Measurements from ENCODE around the gene PANX2. TPM values are rescaled to one million over a fixed set of nuclear protein-coding genes. Genes with fewer than 3 reads are reported as not detected.

PANX2 gene
- total and polyA plus RNA-seq, 2 experiments from 2014 or later, result 2.8 to 5.1 TPM

DNA sequence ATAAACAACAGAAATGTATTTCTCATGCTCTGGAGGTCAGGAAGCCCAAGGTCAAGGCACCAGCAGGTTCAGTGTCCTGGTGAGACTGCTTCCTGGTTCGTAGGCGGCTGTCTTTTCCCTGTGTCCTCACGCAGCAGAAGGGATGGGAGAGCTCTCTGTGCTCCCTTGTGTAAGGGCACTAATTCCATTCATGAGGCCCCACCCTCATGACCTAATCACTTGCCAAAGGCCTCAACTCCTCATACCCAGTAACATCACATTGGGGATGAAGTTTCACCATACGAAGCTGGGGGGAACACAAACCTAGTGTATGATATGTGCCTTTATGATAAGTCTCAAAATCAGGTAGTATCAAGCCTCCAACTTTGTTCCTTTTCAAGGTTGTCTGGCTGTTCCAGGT, 38.6 kb upstream of the PANX2 start:
- Histone ChIP-seq H4K20me1 (replicated peaks; ENCODE audit: insufficient read depth) (no peaks in the 10 kb centered on the region), H3K79me2 (replicated peaks; ENCODE audit: insufficient read depth) (no peaks in the 10 kb centered on the region), H3K4me1 (ENCODE audit: insufficient read depth) (no peaks in the 10 kb centered on the region), H3K4me3 (no peak overlapping the region), H3K36me3 (ENCODE audit: insufficient read depth) (no peaks in the 10 kb centered on the region), H3K27me3 (ENCODE audit: insufficient read depth) (no peaks in the 10 kb centered on the region), H3K9me2 (ENCODE audit: insufficient read depth) (no peaks in the 10 kb centered on the region), H3K27ac (ENCODE audit: low read depth) (no peak overlapping the region), H3F3A (replicated peaks; ENCODE audit: low read depth) (no peaks in the 10 kb centered on the region), H2AFZ (no peak overlapping the region), H3K4me2 (no peak overlapping the region)
- H3K27ac Mint-ChIP-seq, result no peak overlapping the region
- H3K9me3 Mint-ChIP-seq, result no peaks in the 10 kb centered on the region
- no peaks in the 10 kb centered on the region for H3K4me1 Mint-ChIP-seq
- H3K27me3 Mint-ChIP-seq (ENCODE audit: insufficient read depth, low read depth, poor library complexity), result peaks cover 3% of the 10 kb centered on the region
- no peaks in the 10 kb centered on the region for H3K36me3 Mint-ChIP-seq (ENCODE audit: low read depth)
- H3K4me3 Mint-ChIP-seq, result no peak overlapping the region
- TF ChIP-seq EZH2phosphoT487 (IDR thresholded peaks at IDR 0.05; ENCODE audit: unreplicated experiment) (no peak), JUNB (IDR thresholded peaks at IDR 0.05; ENCODE audit: unreplicated experiment) (no peak), NANOG (IDR thresholded peaks at IDR 0.05; ENCODE audit: borderline replicate concordance) (no peak), CREB1 (CRISPR knock-in tag; IDR thresholded peaks at IDR 0.05; ENCODE audit: low read depth) (no peak), ZNF331 (CRISPR knock-in tag; IDR thresholded peaks at IDR 0.05; ENCODE audit: low read depth) (no peak), ZNF462 (CRISPR knock-in tag; IDR thresholded peaks at IDR 0.05) (no peak), POLR2AphosphoS5 (IDR thresholded peaks at IDR 0.05; ENCODE audit: low read depth) (no peak), STAT1 (IDR thresholded peaks at IDR 0.05; ENCODE audit: unreplicated experiment) (no peak), CTCF (conservative IDR thresholded peaks at IDR 0.05; ENCODE audit: low read depth in 2 of 2) (no peak), EZH2 (IDR thresholded peaks at IDR 0.05; ENCODE audit: low read depth, unreplicated experiment) (no peak), ETS1 (IDR thresholded peaks at IDR 0.05) (no peak), ZNF114 (CRISPR knock-in tag; IDR thresholded peaks at IDR 0.05) (no peak)
- TF ChIP-seq, protein P1, sequence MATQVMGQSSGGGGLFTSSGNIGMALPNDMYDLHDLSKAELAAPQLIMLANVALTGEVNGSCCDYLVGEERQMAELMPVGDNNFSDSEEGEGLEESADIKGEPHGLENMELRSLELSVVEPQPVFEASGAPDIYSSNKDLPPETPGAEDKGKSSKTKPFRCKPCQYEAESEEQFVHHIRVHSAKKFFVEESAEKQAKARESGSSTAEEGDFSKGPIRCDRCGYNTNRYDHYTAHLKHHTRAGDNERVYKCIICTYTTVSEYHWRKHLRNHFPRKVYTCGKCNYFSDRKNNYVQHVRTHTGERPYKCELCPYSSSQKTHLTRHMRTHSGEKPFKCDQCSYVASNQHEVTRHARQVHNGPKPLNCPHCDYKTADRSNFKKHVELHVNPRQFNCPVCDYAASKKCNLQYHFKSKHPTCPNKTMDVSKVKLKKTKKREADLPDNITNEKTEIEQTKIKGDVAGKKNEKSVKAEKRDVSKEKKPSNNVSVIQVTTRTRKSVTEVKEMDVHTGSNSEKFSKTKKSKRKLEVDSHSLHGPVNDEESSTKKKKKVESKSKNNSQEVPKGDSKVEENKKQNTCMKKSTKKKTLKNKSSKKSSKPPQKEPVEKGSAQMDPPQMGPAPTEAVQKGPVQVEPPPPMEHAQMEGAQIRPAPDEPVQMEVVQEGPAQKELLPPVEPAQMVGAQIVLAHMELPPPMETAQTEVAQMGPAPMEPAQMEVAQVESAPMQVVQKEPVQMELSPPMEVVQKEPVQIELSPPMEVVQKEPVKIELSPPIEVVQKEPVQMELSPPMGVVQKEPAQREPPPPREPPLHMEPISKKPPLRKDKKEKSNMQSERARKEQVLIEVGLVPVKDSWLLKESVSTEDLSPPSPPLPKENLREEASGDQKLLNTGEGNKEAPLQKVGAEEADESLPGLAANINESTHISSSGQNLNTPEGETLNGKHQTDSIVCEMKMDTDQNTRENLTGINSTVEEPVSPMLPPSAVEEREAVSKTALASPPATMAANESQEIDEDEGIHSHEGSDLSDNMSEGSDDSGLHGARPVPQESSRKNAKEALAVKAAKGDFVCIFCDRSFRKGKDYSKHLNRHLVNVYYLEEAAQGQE (IDR thresholded peaks at IDR 0.05; ENCODE audit: unreplicated experiment), result no peak
- ATAC-seq (no peak), DNase-seq (ENCODE audit: low spot score) (no peak)
